ENCODE results near the gene PRUNE2.

PRUNE2 gene

GRCh38 chr9:76732341-76732958 lies 173.5 kb downstream of the PRUNE2 start:
- DNase-seq (ENCODE audit: low read depth) = peak; percentile 41

DNA sequence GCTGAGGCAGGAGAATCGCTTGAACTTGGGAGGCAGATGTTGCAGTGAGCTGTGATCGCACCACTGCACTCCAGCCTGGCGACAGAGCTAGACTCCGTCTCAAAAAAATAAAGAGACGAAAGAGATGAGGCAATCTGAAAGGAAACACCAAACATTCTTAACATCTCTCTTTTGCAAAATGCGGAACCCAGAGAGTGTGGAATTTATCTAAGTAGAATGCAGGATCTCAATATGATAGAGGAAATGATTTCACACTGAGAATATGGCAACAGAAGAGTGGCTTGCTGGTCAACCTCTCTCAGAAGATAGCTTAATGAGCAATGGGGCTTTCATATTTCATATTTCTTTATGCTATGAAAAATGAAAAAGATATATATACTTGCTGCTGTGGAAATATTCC lies 175.1 kb downstream of the PRUNE2 start:
- peak; percentile 15 for DNase-seq (ENCODE audit: low read depth)

DNA sequence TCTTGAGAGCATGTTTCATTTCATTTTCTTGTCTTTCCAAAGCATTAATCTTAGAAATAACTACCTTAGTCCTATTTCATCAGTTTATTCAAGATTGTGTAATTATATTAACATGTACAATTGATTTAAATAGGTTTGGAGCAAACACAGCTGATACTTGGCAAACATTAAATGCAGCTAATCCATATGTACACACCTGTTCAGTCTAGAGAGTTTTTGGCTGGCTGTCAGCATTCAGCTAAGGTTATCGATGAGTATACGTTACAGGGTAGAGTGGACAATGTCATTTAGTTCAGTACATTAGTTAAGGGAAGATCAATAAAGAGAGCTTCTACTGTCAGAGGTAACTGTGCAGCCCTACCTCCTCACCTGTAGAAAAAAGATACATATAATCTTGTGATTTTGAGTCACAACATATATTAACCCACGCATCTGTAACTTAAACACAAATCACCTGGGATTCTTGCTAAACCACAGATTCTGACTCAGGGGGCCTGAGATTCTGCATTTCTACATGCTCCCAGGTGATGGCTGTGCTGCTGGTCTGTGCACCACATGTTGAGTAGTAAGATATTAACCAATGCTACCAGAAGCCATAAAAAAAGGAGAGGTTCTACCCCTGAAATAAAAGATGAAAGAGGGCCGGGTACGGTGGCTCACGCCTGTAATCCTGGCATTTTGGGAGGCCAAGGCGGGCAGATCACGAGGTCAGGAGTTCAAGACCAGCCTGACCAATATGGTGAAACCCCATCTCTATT lies 175.8 kb downstream of the PRUNE2 start:
- no peak for DNase-seq (ENCODE audit: low read depth)

- no peak for DNase-seq (ENCODE audit: low read depth)
Observed at GRCh38 chr9:76729116-76729515, 176.8 kb downstream of the PRUNE2 start.

DNA sequence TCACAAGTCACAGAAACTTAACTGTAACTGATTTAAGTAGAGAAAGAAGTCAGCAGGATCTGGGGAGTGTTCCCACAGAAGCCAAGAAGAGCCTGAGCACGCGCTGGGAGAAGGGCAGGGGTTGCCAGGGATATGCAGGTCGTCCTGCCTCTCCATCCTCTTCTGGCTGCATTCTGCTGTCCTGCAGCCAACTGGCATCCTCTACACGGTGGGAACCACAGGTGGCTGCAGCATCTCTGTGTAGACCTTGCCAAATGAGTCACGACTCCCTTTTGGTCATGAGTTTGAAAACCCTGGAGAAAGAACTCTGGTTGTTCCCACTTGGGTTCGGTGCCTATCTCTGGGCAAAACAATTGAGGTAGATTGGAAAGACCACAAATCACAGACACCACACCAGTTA lies 180.0 kb downstream of the PRUNE2 start:
- no peak for DNase-seq (ENCODE audit: low read depth)

DNA sequence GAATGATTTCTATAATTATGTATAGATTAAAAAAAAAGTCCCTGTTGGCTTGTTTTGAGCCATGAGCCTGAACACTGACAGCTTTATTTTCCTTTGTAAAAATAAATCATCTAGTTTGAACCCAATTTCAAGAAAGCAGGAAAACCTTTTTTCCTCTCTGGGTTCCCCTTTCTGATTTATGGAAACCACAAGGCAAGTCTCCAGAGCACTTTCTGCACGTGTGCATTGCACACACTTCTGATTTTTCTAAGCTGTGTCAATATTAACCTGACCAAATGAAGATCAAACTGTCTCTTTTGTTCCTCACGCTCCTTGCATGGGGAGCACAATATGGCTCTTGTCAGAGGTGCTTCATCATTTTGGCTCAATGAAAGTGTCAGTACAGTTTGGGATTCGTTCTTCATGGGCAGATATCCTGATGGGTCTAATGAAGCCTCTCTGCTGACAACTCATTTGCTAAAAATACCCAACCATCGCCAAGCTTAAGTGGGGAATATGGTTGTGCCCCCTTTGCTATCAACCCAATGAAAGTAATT lies 180.8 kb downstream of the PRUNE2 start:
- DNase-seq (ENCODE audit: low read depth) = no peak

DNA sequence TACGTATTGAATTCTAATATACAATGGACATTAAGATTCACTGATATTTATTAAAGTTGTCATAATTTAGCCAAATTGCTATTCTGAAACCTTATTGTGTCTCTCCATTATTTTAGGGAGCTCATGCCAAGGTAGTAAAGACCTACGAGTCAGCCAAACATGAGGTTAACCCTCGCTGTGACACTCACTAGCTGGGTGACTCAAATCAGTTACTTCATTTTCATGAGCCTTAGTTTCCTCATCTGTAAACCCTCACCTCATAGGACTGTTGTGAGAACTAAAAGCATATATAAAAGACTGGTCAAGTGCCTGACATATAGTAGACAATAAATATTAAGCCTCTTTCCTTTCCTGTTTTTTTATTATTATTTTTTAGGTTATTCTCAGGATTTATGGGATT lies 185.7 kb downstream of the PRUNE2 start:
- no peak for DNase-seq (ENCODE audit: low read depth)

GRCh38 chr9:76718166-76718565 lies 187.7 kb downstream of the PRUNE2 start:
- DNase-seq (ENCODE audit: low read depth) = no peak

DNA sequence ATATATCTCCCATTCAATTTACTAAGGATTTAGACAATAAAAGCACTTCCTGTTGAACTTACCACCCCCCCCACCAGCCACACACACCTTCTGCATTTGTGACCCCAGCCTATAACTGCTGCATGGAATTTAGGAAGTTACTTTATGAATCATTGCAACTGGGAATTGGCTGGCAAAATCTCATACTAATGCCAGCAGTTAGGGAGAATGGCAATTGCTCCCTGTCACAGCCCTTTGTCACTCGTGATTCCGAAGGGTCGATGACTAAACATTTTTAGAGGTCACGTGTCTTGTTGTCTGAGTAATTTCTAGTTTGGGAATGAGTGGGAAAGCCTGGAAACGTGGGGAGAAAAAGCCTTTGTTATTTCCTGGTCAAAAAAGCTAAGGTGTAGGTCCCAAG lies 188.3 kb downstream of the PRUNE2 start:
- no peak for DNase-seq (ENCODE audit: low read depth)

DNA sequence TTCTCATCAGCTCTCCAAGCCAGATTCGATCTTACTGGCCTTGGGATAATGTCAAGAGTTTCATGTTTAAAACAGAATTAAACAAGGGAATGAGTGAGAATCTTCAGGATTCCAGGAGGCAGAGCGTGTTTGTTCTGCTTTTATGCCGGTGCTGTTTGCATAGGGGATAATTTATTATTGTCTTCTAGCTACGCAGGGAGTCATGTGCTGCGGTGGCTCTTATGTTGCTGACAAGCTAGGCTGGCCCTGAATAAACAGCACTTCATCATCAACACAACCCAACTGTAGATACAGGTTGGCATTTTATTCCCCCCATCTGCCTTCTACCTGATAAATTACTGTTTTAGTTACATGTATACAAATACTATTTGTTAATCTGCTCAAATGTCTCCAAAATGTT lies 188.7 kb downstream of the PRUNE2 start:
- no peak for DNase-seq (ENCODE audit: low read depth)

DNA sequence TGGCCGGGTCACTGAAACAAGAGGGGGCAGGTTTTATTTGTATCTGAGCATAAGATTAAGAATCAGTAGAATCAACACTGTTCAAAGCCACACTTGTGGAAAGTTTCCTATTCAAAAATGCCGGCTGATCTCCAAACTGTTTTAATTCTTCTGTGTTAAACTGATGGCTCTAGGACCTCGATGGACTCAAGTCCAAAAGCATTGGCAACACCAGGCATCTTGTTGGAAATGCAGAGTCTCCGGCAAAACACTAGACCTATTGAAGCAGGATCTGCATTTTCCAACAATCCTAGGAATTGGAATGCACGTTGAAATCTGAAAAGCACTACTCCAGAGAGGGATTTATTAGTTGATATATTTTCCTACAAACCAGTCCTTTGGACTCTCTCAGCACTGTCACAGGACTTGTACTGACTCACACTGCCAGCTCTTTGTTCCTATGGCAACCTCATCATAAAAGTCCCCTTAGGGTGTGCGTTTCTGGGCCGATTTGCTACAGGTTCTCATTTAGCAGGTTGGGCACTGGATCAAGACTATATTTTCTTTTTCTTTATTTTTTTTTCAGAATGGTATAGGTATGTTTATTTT lies 189.7 kb downstream of the PRUNE2 start:
- no peak for DNase-seq (ENCODE audit: low read depth)

DNA sequence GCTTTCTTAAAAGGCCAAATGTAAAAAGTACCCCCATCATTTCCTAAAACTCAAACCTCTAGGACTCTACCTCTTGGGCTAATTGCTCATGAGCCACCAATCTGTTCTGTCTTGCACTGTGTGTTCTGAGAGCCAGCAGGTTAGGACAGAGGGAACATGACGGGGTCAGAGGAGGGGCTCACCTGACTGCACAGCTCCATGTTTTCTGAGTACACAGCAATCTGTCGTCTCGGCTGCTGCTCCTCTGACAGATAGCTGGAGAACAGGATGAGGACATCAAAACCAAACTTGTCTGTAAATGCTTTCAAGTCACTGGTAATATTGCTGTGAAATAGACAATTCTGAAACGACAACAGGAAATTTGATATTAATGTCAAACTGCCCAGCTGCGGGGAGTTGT lies 192.5 kb downstream of the PRUNE2 start:
- DNase-seq (ENCODE audit: low read depth) = no peak

- DNase-seq (ENCODE audit: low read depth) = no peak
Observed at GRCh38 chr9:76709020-76709419, 196.9 kb downstream of the PRUNE2 start.

- DNase-seq (ENCODE audit: low read depth) = no peak
Observed at GRCh38 chr9:76707510-76707909, 198.4 kb downstream of the PRUNE2 start.

DNA sequence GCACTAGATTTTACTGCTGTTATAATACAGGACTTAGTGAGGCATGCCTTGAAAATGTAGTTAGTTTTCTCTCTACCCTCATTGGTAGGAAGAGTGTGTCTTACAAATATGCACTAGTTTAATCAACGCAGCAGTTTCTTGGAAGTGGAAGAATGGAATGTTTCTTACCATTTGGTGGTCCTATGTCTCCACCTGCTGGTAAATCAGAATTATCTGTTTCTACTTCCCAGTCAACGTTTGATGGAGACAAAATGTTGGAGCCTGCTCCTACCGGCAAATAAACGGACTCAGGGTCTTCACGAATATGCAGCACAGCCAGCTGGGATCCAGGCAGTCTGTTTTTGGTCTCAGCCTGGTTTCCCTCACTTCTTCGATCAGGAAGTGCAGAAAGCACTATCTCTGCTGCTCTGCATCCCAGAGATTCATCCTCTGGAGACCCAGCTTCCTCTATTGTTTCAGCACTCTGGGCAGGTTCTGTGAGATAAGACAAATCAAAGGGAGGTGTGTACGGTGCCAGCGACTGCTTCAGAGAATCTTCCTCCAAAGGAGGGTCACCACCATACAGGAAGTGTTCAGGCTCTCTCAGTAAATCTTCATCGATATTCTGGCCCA lies 201.2 kb downstream of the PRUNE2 start:
- peak; percentile 85 for DNase-seq (ENCODE audit: low read depth)

DNA sequence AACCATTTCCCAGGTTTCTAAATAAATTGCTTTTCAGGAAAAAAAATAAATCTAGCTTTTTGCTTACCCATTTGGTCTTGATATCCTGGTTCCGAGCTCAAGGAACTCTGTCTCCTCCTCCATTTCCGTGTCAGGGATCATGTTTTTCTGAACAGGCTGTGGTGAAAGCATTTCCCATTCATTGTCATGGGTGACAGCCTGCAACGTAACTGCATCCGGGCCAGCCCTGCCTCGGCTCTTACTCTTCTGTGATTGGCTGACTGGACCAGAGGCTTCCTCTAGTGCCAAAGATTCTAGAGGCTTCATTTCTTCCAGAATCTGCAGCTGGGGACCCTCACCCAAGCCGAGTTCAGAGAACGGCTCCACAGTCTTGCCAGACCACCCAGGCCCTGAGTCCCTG lies 202.6 kb downstream of the PRUNE2 start:
- DNase-seq (ENCODE audit: low read depth) = no peak

GRCh38 chr9:76701441-76702039 lies 204.4 kb downstream of the PRUNE2 start:
- DNase-seq (ENCODE audit: low read depth) = peak; percentile 45

GRCh38 chr9:76700916-76701315 lies 205.0 kb downstream of the PRUNE2 start:
- no peak for DNase-seq (ENCODE audit: low read depth)

- DNase-seq (ENCODE audit: low read depth) = peak; percentile 73
Observed at GRCh38 chr9:76699971-76700370, 205.9 kb downstream of the PRUNE2 start.

- no peak for DNase-seq (ENCODE audit: low read depth)
Observed at GRCh38 chr9:76697554-76697953, 208.4 kb downstream of the PRUNE2 start.

- DNase-seq (ENCODE audit: low read depth) = no peak
Observed at GRCh38 chr9:76697081-76697480, 208.8 kb downstream of the PRUNE2 start.

DNA sequence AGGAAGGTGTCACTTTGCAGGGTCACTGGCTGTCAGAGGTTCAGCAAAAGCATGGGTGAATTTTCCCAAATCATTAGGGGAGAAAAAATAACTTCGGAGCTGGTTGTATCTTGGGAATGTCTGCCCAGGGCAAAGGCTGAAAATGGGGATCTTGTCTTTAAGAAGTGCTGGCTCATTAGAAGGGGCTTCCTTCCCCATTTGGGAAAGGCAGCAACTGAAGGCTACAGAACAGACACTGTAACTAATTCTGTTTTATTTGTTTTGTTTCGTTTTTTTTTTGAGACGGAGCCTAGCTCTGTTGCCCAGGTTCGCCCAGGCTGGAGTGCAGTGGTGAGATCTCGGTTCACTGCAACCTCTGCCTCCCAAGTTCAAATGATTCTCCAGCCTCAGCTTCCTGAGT lies 212.0 kb downstream of the PRUNE2 start:
- no peak for DNase-seq (ENCODE audit: low read depth)
